ENCODE results near the gene ZFHX3. TPM values are rescaled to one million over a fixed set of nuclear protein-coding genes. Genes with fewer than 3 reads are reported as not detected.
A peak's percentile ranks its signal among the peaks of the same experiment; 100 is the strongest.

The ZFHX3 gene
- total and polyA plus RNA-seq, 9 of the 15 experiments (the other 6 are each of a cell fraction or from before 2014, with no cell fraction given), result 0.01 to 0.23 (median 0.06) TPM; not detected in 4

DNA sequence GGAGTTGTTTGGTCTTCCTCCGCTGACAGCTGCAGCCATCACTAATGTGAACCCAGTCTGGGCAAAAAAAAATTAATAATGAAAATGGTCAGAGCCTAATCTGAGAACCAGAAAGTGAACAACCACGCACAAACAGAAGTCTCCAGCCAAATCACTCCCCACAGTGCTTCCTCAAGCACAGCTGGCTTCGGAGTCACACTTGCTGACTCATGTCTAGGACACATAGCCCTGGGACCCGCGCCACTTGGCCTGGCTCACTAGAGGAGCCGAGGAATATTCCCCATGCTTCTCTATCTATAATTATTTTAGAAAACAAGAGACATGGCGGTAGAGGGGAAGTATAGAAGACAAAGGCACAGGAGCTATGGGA is 109.1 kb downstream of the ZFHX3 start:
- POLR2A ChIA-PET, result interaction anchor here (1.3 kb wide), 1 partner anchor 41 kb away, joined by 4 read pairs; no protein-coding TSS in a partner anchor
- Histone ChIP-seq H3K9me3 (replicated peaks; ENCODE audit: control insufficient read depth, insufficient read depth, low read depth, low read length) (no peaks in the 10 kb centered on the region), H3K9ac (ENCODE audit: insufficient read depth in 1 of 2, low read depth in 2 of 2, low read length in 2 of 2) (no peak overlapping the region), H3K9me1 (ENCODE audit: control insufficient read depth, insufficient read depth, low read length) (no peaks in the 10 kb centered on the region), H3K36me3 (ENCODE audit: control insufficient read depth, insufficient read depth, low read length) (no peaks in the 10 kb centered on the region), H3K79me2 (ENCODE audit: control insufficient read depth, insufficient read depth, low read length) (no peaks in the 10 kb centered on the region), H3K4me3 (no peak overlapping the region), H2AFZ (ENCODE audit: low read depth, low read length) (no peak overlapping the region), H3K27me3 (ENCODE audit: control insufficient read depth in 2 of 2, insufficient read depth in 2 of 2, low read length in 2 of 2) (peaks cover 26 to 67% of the 10 kb centered on the region in 2 experiments), H3K4me1 (replicated peaks in 1 of 2; ENCODE audit: control insufficient read depth in 2 of 2, insufficient read depth in 2 of 2, low read length in 2 of 2) (no peaks in the 10 kb centered on the region), H3K4me2 (ENCODE audit: insufficient read depth, low read length) (no peak overlapping the region), H4K20me1 (replicated peaks; ENCODE audit: control insufficient read depth, insufficient read depth, low read length) (no peaks in the 10 kb centered on the region), H3K27ac (ENCODE audit: extremely low read depth, low read depth, low read length) (no peak overlapping the region)
- peak in 1 of 4 experiments; percentile 3 for DNase-seq (ENCODE audit: extremely low read depth in 1 of 4, low spot score in 3 of 4)
- in situ Hi-C loops (cut with MboI), result no loop called here
- BruUV-seq (replicated peaks), result no TSS peak
- 3% methylated on average over 7 of the region's 7 CpGs for WGBS (ENCODE audit: insufficient coverage, low coverage, missing lambda C conversion rate)
- CTCF ChIA-PET (ENCODE audit: low intra/inter-chr PET ratio), result no interaction called here
- ATAC-seq, result peak; percentile 51; the same call in 2 of the 3 replicates
- FAIRE-seq, result no peak
- TF ChIP-seq, protein P1, sequence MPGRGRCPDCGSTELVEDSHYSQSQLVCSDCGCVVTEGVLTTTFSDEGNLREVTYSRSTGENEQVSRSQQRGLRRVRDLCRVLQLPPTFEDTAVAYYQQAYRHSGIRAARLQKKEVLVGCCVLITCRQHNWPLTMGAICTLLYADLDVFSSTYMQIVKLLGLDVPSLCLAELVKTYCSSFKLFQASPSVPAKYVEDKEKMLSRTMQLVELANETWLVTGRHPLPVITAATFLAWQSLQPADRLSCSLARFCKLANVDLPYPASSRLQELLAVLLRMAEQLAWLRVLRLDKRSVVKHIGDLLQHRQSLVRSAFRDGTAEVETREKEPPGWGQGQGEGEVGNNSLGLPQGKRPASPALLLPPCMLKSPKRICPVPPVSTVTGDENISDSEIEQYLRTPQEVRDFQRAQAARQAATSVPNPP (IDR thresholded peaks at IDR 0.05; ENCODE audit: borderline replicate concordance, insufficient read depth, insufficient read length), result no peak
- TF ChIP-seq, protein P2, sequence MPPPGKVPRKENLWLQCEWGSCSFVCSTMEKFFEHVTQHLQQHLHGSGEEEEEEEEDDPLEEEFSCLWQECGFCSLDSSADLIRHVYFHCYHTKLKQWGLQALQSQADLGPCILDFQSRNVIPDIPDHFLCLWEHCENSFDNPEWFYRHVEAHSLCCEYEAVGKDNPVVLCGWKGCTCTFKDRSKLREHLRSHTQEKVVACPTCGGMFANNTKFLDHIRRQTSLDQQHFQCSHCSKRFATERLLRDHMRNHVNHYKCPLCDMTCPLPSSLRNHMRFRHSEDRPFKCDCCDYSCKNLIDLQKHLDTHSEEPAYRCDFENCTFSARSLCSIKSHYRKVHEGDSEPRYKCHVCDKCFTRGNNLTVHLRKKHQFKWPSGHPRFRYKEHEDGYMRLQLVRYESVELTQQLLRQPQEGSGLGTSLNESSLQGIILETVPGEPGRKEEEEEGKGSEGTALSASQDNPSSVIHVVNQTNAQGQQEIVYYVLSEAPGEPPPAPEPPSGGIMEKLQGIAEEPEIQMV (tag; conservative IDR thresholded peaks at IDR 0.05; ENCODE audit: low read depth), result peak; percentile 51; the same call in 1 of the 2 replicates
- peak; percentile 53; the same call in 1 of the 2 replicates for TF ChIP-seq NFE2 (IDR thresholded peaks at IDR 0.05; ENCODE audit: low read depth)
- intact Hi-C loops (cut with micrococcal nuclease), result no loop called here

Data from K562 (cell line).